Keratinocyte (primary cell): Measurements from ENCODE around the gene EIF3B. TPM values are rescaled to one million over a fixed set of nuclear protein-coding genes. Genes with fewer than 3 reads are reported as not detected.

Experiments
- DNase-seq: peaks from one replicate; pipeline ENCODE4 v3.0.0-alpha.2; 2011; ENCODE audit warnings: low read depth, missing footprints, low spot score
- FAIRE-seq: peaks from 2 replicates; lab custom pipeline; 2011; peaks lifted over from hg19 to GRCh38; lab: Jason Lieb, UNC
- H2AFZ ChIP-seq: 2 replicates; pipeline ENCODE4 v1.6.0; 2012; ENCODE audit warnings: low read length, control low read depth, inconsistent platforms; ENCODE audit not compliant: control insufficient read depth
- H3K27ac ChIP-seq: 2 replicates; pipeline ENCODE4 v1.5.1; 2011; ENCODE audit warnings: low read length; ENCODE audit not compliant: control insufficient read depth, insufficient read depth
- H3K27me3 ChIP-seq: 3 replicates; pipeline ENCODE4 v1.6.0; 2011; ENCODE audit warnings: low read length; ENCODE audit not compliant: control insufficient read depth, insufficient read depth; ENCODE audit errors: extremely low read depth
- H3K36me3 ChIP-seq, 2 experiments: 2 replicates in 1 of 2; 3 replicates in 1 of 2; pipeline ENCODE4 v1.5.1; 2011; ENCODE audit warnings: low read length in 2 of 2, mild to moderate bottlenecking in 1 of 2; ENCODE audit not compliant: control insufficient read depth in 2 of 2, insufficient read depth in 2 of 2; ENCODE audit errors: extremely low read depth in 1 of 2
- H3K4me1 ChIP-seq: 3 replicates; pipeline ENCODE4 v1.5.1; 2011; ENCODE audit warnings: low read length; ENCODE audit not compliant: control insufficient read depth, insufficient read depth; ENCODE audit errors: extremely low read depth
- H3K4me2 ChIP-seq: 3 replicates; pipeline ENCODE4 v1.6.0; 2011; ENCODE audit warnings: low read depth, low read length; ENCODE audit not compliant: control insufficient read depth, insufficient read depth; ENCODE audit errors: extremely low read depth
- H3K4me3 ChIP-seq, 3 experiments: fragments of 200-600 bp in 1 of 3; sonication (generic) in 1 of 3; 2 replicates in 2 of 3; 3 replicates in 1 of 3; pipeline ENCODE4 v1.5.1; 2011 to 2016; ENCODE audit warnings: low read length in 3 of 3, mild to moderate bottlenecking in 3 of 3, control low read depth in 2 of 3, inconsistent platforms in 1 of 3, low read depth in 1 of 3, mixed read lengths in 1 of 3, mixed run types in 1 of 3, moderate library complexity in 1 of 3; ENCODE audit not compliant: control insufficient read depth in 2 of 3, insufficient read depth in 2 of 3; ENCODE audit errors: extremely low read depth in 1 of 3
- H3K79me2 ChIP-seq: 2 replicates; pipeline ENCODE4 v1.6.0; 2012; ENCODE audit warnings: low read length; ENCODE audit not compliant: control insufficient read depth, insufficient read depth
- H3K9ac ChIP-seq: 3 replicates; pipeline ENCODE4 v1.6.0; 2011; ENCODE audit warnings: low read length; ENCODE audit not compliant: control insufficient read depth, insufficient read depth; ENCODE audit errors: extremely low read depth
- H3K9me1 ChIP-seq: 3 replicates; pipeline ENCODE4 v1.6.0; 2011; ENCODE audit warnings: low read length; ENCODE audit not compliant: control insufficient read depth, insufficient read depth; ENCODE audit errors: extremely low read depth
- H3K9me3 ChIP-seq: 2 replicates; pipeline ENCODE4 v1.5.1; 2012; ENCODE audit warnings: low read depth, low read length; ENCODE audit not compliant: control insufficient read depth
- H4K20me1 ChIP-seq: 3 replicates; pipeline ENCODE4 v1.6.0; 2011; ENCODE audit warnings: low read length; ENCODE audit not compliant: control insufficient read depth, insufficient read depth; ENCODE audit errors: extremely low read depth
- EZH2 ChIP-seq: IDR thresholded peaks from one replicate; pipeline ENCODE4 v1.6.1; 2012; ENCODE audit warnings: inconsistent platforms, mild to moderate bottlenecking, low read length, moderate library complexity
- dilution Hi-C: fragments of 300-500 bp; cut with MboI; formaldehyde crosslinking; loops from one replicate; pipeline ENCODE4 v1.7.0; 2020; ENCODE audit warnings: low sequenced_read_pairs; ENCODE audit not compliant: extremely low pct_ligation_motif_present
- polyA plus RNA-seq, 5 experiments: library from polyadenylated mRNA; depleted of rRNA in 3 of 5; stranded (reverse) in 3 of 5; stranded (forward) in 1 of 5; unstranded in 1 of 5; fragments of >200 nt; gene quantifications; 1 replicate in 1 of 5; 2 replicates in 3 of 5; 3 replicates in 1 of 5; pipeline versions ENCODE4 v1.2.1 to v1.2.3, GENCODE V29; 2011 to 2012; ENCODE audit warnings: missing spikeins in 2 of 5, low read depth in 1 of 5, low replicate concordance in 1 of 5
- TF ChIP-seq, protein P1 (sequence below), 3 experiments: IDR thresholded peaks in 1 of 3; conservative IDR thresholded peaks in 1 of 3; optimal IDR thresholded peaks in 1 of 3; 2 replicates in 2 of 3; 3 replicates in 1 of 3; pipeline versions ENCODE3 to v1.5.1; 2011; ENCODE audit warnings: low read length in 3 of 3, mild to moderate bottlenecking in 3 of 3, moderate library complexity in 2 of 3, control low read depth in 1 of 3, inconsistent platforms in 1 of 3; ENCODE audit not compliant: insufficient read depth in 2 of 3; ENCODE audit errors: extremely low read depth in 1 of 3

EIF3B gene
- polyA plus RNA-seq, 1 donor (not counting 4 experiments of a cell fraction or from before 2014, with no cell fraction given), result 169 TPM

DNA sequence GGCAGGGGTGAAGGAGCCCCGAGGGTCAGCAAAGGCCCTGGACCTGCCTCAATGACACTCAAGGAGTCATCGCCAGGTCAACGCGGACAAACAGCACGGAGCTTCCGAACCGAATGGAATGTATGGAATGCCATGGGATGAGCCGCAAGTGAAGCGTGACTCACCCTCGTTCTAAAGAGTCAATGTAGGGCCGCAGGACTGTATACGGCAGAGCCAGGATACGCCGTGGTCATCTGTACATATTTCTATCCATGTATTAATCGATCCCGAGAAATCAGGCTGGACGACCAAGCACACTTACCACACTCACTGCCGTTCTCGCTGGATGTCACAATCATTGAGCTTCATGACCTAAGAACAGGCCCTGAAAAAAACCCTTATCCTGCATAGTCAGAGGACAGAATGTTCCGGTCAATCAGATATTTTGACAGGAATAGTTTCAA, 44.7 kb upstream of the EIF3B start:
- no peaks in the 10 kb centered on the region for H3K9me1 ChIP-seq
- dilution Hi-C loops, result no loop called here
- peaks cover 6% of the 10 kb centered on the region for H3K79me2 ChIP-seq
- DNase-seq, result no peak
- no peak overlapping the region for H3K4me2 ChIP-seq
- no peaks in the 10 kb centered on the region for H3K27me3 ChIP-seq
- no peaks in the 10 kb centered on the region for H4K20me1 ChIP-seq
- no peak overlapping the region for H2AFZ ChIP-seq
- no peaks in the 10 kb centered on the region for H3K9me3 ChIP-seq
- FAIRE-seq, result no peak
- H3K9ac ChIP-seq, result no peak overlapping the region
- H3K27ac ChIP-seq, result no peak overlapping the region
- TF ChIP-seq, protein P1, sequence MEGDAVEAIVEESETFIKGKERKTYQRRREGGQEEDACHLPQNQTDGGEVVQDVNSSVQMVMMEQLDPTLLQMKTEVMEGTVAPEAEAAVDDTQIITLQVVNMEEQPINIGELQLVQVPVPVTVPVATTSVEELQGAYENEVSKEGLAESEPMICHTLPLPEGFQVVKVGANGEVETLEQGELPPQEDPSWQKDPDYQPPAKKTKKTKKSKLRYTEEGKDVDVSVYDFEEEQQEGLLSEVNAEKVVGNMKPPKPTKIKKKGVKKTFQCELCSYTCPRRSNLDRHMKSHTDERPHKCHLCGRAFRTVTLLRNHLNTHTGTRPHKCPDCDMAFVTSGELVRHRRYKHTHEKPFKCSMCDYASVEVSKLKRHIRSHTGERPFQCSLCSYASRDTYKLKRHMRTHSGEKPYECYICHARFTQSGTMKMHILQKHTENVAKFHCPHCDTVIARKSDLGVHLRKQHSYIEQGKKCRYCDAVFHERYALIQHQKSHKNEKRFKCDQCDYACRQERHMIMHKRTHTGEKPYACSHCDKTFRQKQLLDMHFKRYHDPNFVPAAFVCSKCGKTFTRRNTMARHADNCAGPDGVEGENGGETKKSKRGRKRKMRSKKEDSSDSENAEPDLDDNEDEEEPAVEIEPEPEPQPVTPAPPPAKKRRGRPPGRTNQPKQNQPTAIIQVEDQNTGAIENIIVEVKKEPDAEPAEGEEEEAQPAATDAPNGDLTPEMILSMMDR (optimal IDR thresholded peaks at IDR 0.05 in 1 of 3, IDR thresholded peaks at IDR 0.05 in 1 of 3, conservative IDR thresholded peaks at IDR 0.05 in 1 of 3; ENCODE audit: extremely low read depth in 1 of 3, insufficient read depth in 2 of 3, low read length in 3 of 3), result no peak
- TF ChIP-seq EZH2, result no peak
- no peaks in the 10 kb centered on the region for H3K4me1 ChIP-seq
- no peaks in the 10 kb centered on the region for H3K36me3 ChIP-seq
- H3K4me3 ChIP-seq, result no peak overlapping the region

DNA sequence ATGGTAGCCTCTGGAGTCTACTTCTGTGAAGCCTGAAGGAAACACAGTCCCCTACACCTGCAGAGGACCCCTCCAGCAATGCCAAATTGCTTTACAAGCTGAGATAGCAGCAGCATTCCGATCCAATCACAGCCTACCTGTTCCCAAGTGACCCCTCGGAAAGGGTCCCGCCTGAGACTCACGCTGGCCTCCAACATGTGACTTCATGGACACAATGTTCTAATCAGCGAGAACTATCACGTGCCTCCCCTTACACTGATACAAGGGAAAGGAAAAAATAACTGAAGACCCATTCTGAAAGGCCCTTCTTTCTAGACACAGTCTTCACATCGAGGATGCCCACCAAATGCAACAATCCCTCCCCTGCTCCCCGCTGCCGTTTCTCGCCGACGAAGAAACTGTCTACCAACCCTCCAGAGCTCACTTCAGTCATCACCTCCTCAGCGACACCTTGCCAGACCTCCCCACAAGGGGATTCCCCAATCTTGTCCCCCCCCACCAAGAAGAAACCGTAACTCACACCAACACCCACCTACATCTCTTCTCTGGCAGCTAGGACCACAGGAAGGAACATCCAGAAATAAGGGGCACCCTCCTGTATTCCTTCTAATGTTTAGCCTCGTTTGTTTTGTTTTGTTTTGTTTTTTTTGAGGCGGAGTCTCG, 42.2 kb upstream of the EIF3B start:
- FAIRE-seq (no peak), DNase-seq (no peak)
- Histone ChIP-seq H3K4me1 (no peaks in the 10 kb centered on the region), H4K20me1 (no peaks in the 10 kb centered on the region), H3K9me3 (no peaks in the 10 kb centered on the region), H3K4me3 (no peak overlapping the region), H3K27ac (no peak overlapping the region), H3K27me3 (no peaks in the 10 kb centered on the region), H2AFZ (no peak overlapping the region), H3K9me1 (no peaks in the 10 kb centered on the region), H3K4me2 (no peak overlapping the region), H3K9ac (no peak overlapping the region), H3K36me3 (no peaks in the 10 kb centered on the region), H3K79me2 (peaks cover 6% of the 10 kb centered on the region)
- dilution Hi-C loops, result no loop called here
- no peak for TF ChIP-seq EZH2
- TF ChIP-seq, protein P1 (optimal IDR thresholded peaks at IDR 0.05 in 1 of 3, IDR thresholded peaks at IDR 0.05 in 1 of 3, conservative IDR thresholded peaks at IDR 0.05 in 1 of 3; ENCODE audit: extremely low read depth in 1 of 3, insufficient read depth in 2 of 3, low read length in 3 of 3), result no peak
